HCT116 (cell line): ENCODE results near the gene DNTT. TPM values are rescaled to one million over a fixed set of nuclear protein-coding genes. Genes with fewer than 3 reads are reported as not detected.

Source experiments
- ATAC-seq: fragments of 200-7000 bp; cut with Tn5 transposase; 2 replicates; pipeline ENCODE4 v1.9.1; 2020; ENCODE audit warnings: mild to moderate bottlenecking, moderate library complexity
- BruUV-seq: library from RNA; stranded (reverse); fragments of 400-500 nt; replicated peaks from 2 replicates; lab custom pipeline; 2021; lab: Mats Ljungman, UMichigan
- CTCF ChIA-PET: fragments of 300-600 bp; sonication (Branson Sonifier 250); formaldehyde crosslinking; loops from one replicate; lab custom pipeline; 2021; ENCODE audit warnings: antibody characterized with exemption; lab: Charles Lee
- POLR2A ChIA-PET: fragments of 300-600, 350-600 bp; sonication (Branson Sonifier 250); formaldehyde crosslinking; loops from one replicate; lab custom pipeline; 2021; ENCODE audit warnings: antibody characterized with exemption; lab: Charles Lee
- RAD21 ChIA-PET, 2 experiments: fragments of 300-600 bp; sonication (Branson Sonifier 250); formaldehyde crosslinking; loops; one replicate each; lab custom pipeline; 2023; ENCODE audit warnings: low total read pairs in 2 of 2; ENCODE audit not compliant: uncharacterized antibody in 2 of 2, unreplicated experiment in 2 of 2, low non-redundant PET in 1 of 2; lab: Charles Lee
- DNase-seq: peaks from one replicate; pipeline ENCODE4 v3.0.0-alpha.2; 2010; ENCODE audit warnings: low read depth, low spot score
- H2AFZ ChIP-seq: fragments of 200-600 bp; shearing (Covaris generic), sonication (generic); 2 replicates; pipeline ENCODE4 v1.6.1; 2017; ENCODE audit warnings: low read depth, mixed run types, mixed read lengths, antibody characterized with exemption, low read length; ENCODE audit not compliant: poor library complexity, severe bottlenecking
- H3K27ac ChIP-seq: 2 replicates; pipeline ENCODE4 v1.5.1; 2012; ENCODE audit warnings: low read depth, low read length
- H3K27me3 ChIP-seq: fragments of 200-600 bp; sonication (generic); 2 replicates; pipeline ENCODE4 v1.6.1; 2016; ENCODE audit warnings: mixed run types, low read length, mixed read lengths; ENCODE audit not compliant: insufficient read depth
- H3K36me3 ChIP-seq, 2 experiments: fragments of 200-500 bp in 1 of 2; fragments of 200-600 bp in 1 of 2; sonication (Bioruptor generic) in 1 of 2; sonication (generic) in 1 of 2; 2 replicates each; pipeline versions ENCODE4 v1.5.1 to v1.6.1; 2014 to 2016; ENCODE audit warnings: low read length in 2 of 2, inconsistent platforms in 1 of 2, mixed read lengths in 1 of 2, mixed run types in 1 of 2; ENCODE audit not compliant: insufficient read depth in 2 of 2, control insufficient read depth in 1 of 2
- H3K4me1 ChIP-seq, 2 experiments: fragments of 200-600 bp in 1 of 2; sonication (generic) in 1 of 2; 2 replicates each; pipeline versions ENCODE4 v1.5.1 to v1.6.1; 2012 to 2017; ENCODE audit warnings: low read length in 2 of 2, inconsistent platforms in 1 of 2, mild to moderate bottlenecking in 1 of 2, mixed read lengths in 1 of 2, mixed run types in 1 of 2, moderate library complexity in 1 of 2; ENCODE audit not compliant: insufficient read depth in 2 of 2, control insufficient read depth in 1 of 2
- H3K4me2 ChIP-seq: fragments of 200-600 bp; sonication (generic); 2 replicates; pipeline ENCODE4 v1.6.1; 2017; ENCODE audit warnings: mixed run types, low read length, mixed read lengths
- H3K4me3 ChIP-seq, 2 experiments: fragments of 200-600 bp in 1 of 2; sonication (generic) in 1 of 2; replicated peaks in 1 of 2; 2 replicates each; pipeline ENCODE4 v1.5.1; 2011 to 2016; ENCODE audit warnings: low read length in 2 of 2, control low read depth in 1 of 2, low read depth in 1 of 2, mild to moderate bottlenecking in 1 of 2, mixed read lengths in 1 of 2, mixed run types in 1 of 2
- H3K79me2 ChIP-seq: fragments of 200-600 bp; sonication (generic); 2 replicates; pipeline ENCODE4 v1.6.1; 2017; ENCODE audit warnings: mild to moderate bottlenecking, mixed run types, low read length, moderate library complexity, mixed read lengths; ENCODE audit not compliant: insufficient read depth
- H3K9ac ChIP-seq: fragments of 200-600 bp; sonication (generic); 2 replicates; pipeline ENCODE4 v1.6.1; 2016; ENCODE audit warnings: low read length, mixed read lengths
- H3K9me2 ChIP-seq: fragments of 200-600 bp; sonication (generic), shearing (Covaris generic); 2 replicates; pipeline ENCODE4 v1.6.1; 2017; ENCODE audit warnings: mixed run types, mild to moderate bottlenecking, moderate library complexity; ENCODE audit not compliant: insufficient read depth
- H3K9me3 ChIP-seq, 2 experiments: fragments of 200-500 bp in 1 of 2; fragments of 200-600 bp in 1 of 2; sonication (Bioruptor generic) in 1 of 2; sonication (generic) in 1 of 2; 2 replicates each; pipeline ENCODE4 v1.6.1; 2014 to 2017; ENCODE audit warnings: low read length in 2 of 2, mixed read lengths in 2 of 2, inconsistent platforms in 1 of 2, low read depth in 1 of 2, mild to moderate bottlenecking in 1 of 2, mixed run types in 1 of 2, moderate library complexity in 1 of 2; ENCODE audit not compliant: control insufficient read depth in 1 of 2, insufficient read depth in 1 of 2
- H4K20me1 ChIP-seq: fragments of 200-600 bp; sonication (generic), shearing (Covaris generic); 2 replicates; pipeline ENCODE4 v1.6.1; 2017; ENCODE audit warnings: mixed run types, mild to moderate bottlenecking, moderate library complexity; ENCODE audit not compliant: insufficient read depth
- CEBPB ChIP-seq: IDR thresholded peaks from 2 replicates; pipeline ENCODE4 v1.6.1; 2012; ENCODE audit warnings: low read depth
- ELF1 ChIP-seq: IDR thresholded peaks from 2 replicates; pipeline ENCODE4 v1.6.1; 2012; ENCODE audit warnings: low read depth, borderline replicate concordance
- JUND ChIP-seq: IDR thresholded peaks from 2 replicates; pipeline ENCODE4 v1.6.1; 2012
- POLR2A ChIP-seq: IDR thresholded peaks from 2 replicates; pipeline ENCODE4 v1.7.0; 2011; ENCODE audit warnings: borderline replicate concordance; ENCODE audit not compliant: insufficient read depth, insufficient read length; ENCODE audit errors: extremely low read depth
- POLR2AphosphoS5 ChIP-seq: IDR thresholded peaks from 2 replicates; pipeline ENCODE4 v1.6.1; 2011; ENCODE audit warnings: mild to moderate bottlenecking, low read depth, low read length, moderate library complexity
- RAD21 ChIP-seq: IDR thresholded peaks from 2 replicates; pipeline ENCODE4 v1.6.1; 2012; ENCODE audit warnings: low read depth, mild to moderate bottlenecking
- SIN3A ChIP-seq: IDR thresholded peaks from 2 replicates; pipeline ENCODE4 v1.6.1; 2012; ENCODE audit warnings: low read depth
- SP1 ChIP-seq: IDR thresholded peaks from 2 replicates; pipeline ENCODE4 v1.6.1; 2012; ENCODE audit warnings: low read depth
- SRF ChIP-seq: IDR thresholded peaks from 2 replicates; pipeline ENCODE4 v1.6.1; 2012; ENCODE audit warnings: low read depth
- YY1 ChIP-seq: IDR thresholded peaks from 2 replicates; pipeline ENCODE4 v1.6.1; 2011; ENCODE audit warnings: low read length, low read depth, moderate library complexity, mild to moderate bottlenecking; ENCODE audit not compliant: insufficient replicate concordance; ENCODE audit errors: extremely low read depth
- ZFX ChIP-seq: fragments of 450-650 bp; IDR thresholded peaks from 2 replicates; pipeline ENCODE4 v1.6.1; 2017
- intact Hi-C: fragments of 100-400 bp; cut with micrococcal nuclease; formaldehyde crosslinking; loops from 2 replicates; pipeline ENCODE4 v1.10.0; 2022
- total RNA-seq: library from RNA; stranded (reverse); gene quantifications from one replicate; pipeline ENCODE4 v1.2.1, GENCODE V29; 2021; ENCODE audit not compliant: unreplicated experiment
- TF ChIP-seq, protein P1 (sequence below): IDR thresholded peaks from 2 replicates; pipeline ENCODE4 v1.6.1; 2011; ENCODE audit warnings: mild to moderate bottlenecking, low read length, moderate library complexity; ENCODE audit not compliant: insufficient replicate concordance; ENCODE audit errors: extremely low read depth
- TF ChIP-seq, protein P2 (sequence below), 3 experiments: fragments of 200-600 bp in 1 of 3; sonication (generic) in 1 of 3; IDR thresholded peaks in 2 of 3; conservative IDR thresholded peaks in 1 of 3; 2 replicates each; pipeline ENCODE4 v1.5.1; 2012 to 2017; ENCODE audit warnings: low read depth in 2 of 3, low read length in 2 of 3, antibody characterized with exemption in 1 of 3, borderline replicate concordance in 1 of 3, control low read depth in 1 of 3, mild to moderate bottlenecking in 1 of 3, mixed read lengths in 1 of 3, mixed run types in 1 of 3, moderate library complexity in 1 of 3; ENCODE audit not compliant: insufficient read depth in 1 of 3
- TF ChIP-seq, protein P3 (sequence below): IDR thresholded peaks from 2 replicates; pipeline ENCODE4 v1.6.1; 2012

The DNTT gene
- total RNA-seq, 1 experiment from 2014 or later: not detected

DNA sequence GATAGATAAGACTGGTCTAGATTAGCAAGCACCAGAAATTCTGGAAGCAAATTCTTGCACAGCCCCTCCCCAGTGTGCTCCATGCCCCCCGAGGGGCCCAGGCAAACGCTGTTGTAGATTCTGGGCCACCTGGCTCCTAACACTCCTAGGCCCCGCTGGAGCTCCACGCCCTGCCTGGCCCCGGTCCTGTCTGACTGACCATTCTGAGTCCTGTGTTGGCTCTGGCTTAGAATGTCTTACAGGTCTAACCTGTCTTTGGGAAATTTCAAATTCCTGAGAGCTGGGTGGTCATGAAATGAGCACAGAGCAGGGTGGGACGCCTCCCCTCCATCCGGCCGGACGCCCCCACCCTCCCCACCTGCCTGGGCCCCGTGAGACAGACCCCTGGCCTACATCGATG, 67.1 kb downstream of the DNTT start:
- no peak for TF ChIP-seq POLR2AphosphoS5
- TF ChIP-seq JUND: no peak
- no peak for TF ChIP-seq SIN3A
- TF ChIP-seq, protein P1, sequence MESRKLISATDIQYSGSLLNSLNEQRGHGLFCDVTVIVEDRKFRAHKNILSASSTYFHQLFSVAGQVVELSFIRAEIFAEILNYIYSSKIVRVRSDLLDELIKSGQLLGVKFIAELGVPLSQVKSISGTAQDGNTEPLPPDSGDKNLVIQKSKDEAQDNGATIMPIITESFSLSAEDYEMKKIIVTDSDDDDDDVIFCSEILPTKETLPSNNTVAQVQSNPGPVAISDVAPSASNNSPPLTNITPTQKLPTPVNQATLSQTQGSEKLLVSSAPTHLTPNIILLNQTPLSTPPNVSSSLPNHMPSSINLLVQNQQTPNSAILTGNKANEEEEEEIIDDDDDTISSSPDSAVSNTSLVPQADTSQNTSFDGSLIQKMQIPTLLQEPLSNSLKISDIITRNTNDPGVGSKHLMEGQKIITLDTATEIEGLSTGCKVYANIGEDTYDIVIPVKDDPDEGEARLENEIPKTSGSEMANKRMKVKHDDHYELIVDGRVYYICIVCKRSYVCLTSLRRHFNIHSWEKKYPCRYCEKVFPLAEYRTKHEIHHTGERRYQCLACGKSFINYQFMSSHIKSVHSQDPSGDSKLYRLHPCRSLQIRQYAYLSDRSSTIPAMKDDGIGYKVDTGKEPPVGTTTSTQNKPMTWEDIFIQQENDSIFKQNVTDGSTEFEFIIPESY: no peak
- TF ChIP-seq ZFX: no peak
- no peak for TF ChIP-seq POLR2A
- no peak for TF ChIP-seq SRF
- TF ChIP-seq, protein P2, sequence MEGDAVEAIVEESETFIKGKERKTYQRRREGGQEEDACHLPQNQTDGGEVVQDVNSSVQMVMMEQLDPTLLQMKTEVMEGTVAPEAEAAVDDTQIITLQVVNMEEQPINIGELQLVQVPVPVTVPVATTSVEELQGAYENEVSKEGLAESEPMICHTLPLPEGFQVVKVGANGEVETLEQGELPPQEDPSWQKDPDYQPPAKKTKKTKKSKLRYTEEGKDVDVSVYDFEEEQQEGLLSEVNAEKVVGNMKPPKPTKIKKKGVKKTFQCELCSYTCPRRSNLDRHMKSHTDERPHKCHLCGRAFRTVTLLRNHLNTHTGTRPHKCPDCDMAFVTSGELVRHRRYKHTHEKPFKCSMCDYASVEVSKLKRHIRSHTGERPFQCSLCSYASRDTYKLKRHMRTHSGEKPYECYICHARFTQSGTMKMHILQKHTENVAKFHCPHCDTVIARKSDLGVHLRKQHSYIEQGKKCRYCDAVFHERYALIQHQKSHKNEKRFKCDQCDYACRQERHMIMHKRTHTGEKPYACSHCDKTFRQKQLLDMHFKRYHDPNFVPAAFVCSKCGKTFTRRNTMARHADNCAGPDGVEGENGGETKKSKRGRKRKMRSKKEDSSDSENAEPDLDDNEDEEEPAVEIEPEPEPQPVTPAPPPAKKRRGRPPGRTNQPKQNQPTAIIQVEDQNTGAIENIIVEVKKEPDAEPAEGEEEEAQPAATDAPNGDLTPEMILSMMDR (IDR thresholded peaks at IDR 0.05 in 2 of 3, conservative IDR thresholded peaks at IDR 0.05 in 1 of 3; ENCODE audit: borderline replicate concordance in 1 of 3, insufficient read depth in 1 of 3, low read depth in 2 of 3, low read length in 2 of 3): no peak
- TF ChIP-seq RAD21: no peak
- TF ChIP-seq ELF1: no peak
- TF ChIP-seq SP1: no peak
- TF ChIP-seq, protein P3, sequence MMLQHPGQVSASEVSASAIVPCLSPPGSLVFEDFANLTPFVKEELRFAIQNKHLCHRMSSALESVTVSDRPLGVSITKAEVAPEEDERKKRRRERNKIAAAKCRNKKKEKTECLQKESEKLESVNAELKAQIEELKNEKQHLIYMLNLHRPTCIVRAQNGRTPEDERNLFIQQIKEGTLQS: no peak
- no peak for TF ChIP-seq CEBPB
- no peak for TF ChIP-seq YY1
- TF ChIP-seq, all 23 proteins: peak for 0
- Histone ChIP-seq H3K9me2 (no peaks in the 10 kb centered on the region), H2AFZ (no peak overlapping the region), H3K9ac (no peak overlapping the region), H3K27ac (no peak overlapping the region), H4K20me1 (no peaks in the 10 kb centered on the region), H3K27me3 (no peaks in the 10 kb centered on the region), H3K4me1 (peaks cover 0 to 24% of the 10 kb centered on the region in 2 experiments; a peak in 3 of 4 replicates), H3K79me2 (no peaks in the 10 kb centered on the region), H3K4me2 (no peak overlapping the region), H3K4me3 (no peak overlapping the region), H3K9me3 (no peaks in the 10 kb centered on the region), H3K36me3 (no peaks in the 10 kb centered on the region)
- ChIA-PET RAD21 (no interaction called here), POLR2A (no interaction called here), CTCF (interaction anchor here (1.0 to 2.5 kb wide), 7 partner anchors 13 to 654 kb away, joined by 3 to 15 read pairs (median 6); partner anchors contain the start of gene TLL2)
- no peak for ATAC-seq
- DNase-seq: no peak
- intact Hi-C loops: loop anchor here (10.0 kb wide), 1 partner anchor 273 kb away; no protein-coding TSS in a partner anchor
- BruUV-seq: no TSS peak
